Measurements from ENCODE around the gene SDK2.
"Not testable (repeated sequence)": the region's sequence is repeated elsewhere in the genome, so short reads cannot be mapped to it uniquely, and the experiment has no call there.

SDK2 gene

DNA sequence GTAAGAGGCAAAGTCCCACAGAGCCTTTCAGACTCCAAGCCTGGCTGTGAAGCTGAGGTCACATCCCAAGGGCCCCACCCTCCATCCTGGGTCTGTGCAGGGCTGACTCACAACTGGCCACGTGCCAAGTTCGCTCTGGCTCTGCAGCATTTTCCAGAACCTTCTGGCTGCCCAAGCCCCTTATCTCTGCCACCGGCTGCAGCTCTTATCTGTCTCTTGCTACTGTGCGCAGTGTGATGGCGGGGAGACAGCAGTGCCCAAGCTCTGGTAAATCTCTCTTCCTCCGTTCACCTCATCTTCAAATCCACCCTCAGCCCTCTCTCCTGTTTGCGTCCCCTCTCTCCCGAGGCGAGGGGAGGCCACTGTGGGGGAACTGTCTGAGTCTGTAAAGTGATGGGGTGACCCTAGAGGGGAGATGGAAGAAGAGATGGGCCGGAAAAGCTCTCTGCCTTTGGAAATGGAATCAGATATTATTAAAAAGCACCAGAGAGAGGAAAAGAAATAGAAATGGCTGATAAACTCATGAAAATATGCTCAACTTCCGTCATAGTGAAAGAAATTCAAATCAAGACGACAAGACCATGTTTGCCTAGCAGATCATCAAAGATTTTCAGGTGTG is 169.8 kb downstream of the SDK2 start:
- peak; percentile 66 for DNase-seq

DNA sequence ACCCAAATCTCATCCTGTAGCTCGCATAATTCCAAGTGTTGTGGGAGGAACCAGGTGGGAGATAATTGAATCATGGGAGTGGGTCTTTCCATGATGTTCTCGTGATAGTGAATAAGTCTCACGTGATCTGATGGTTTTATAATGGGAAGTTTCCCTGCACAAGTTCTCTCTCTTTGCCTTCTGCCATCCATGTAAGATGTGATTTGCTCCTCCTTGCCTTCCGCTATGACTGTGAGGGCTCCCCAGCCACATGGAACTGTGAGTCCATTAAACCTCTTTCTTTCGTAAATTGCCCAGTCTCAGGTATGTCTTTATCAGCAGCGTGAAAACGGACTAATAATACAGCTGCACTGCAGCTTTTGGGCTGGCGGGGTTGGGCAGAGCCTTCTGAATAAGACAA is 171.5 kb downstream of the SDK2 start:
- not testable (repeated sequence) for DNase-seq

DNA sequence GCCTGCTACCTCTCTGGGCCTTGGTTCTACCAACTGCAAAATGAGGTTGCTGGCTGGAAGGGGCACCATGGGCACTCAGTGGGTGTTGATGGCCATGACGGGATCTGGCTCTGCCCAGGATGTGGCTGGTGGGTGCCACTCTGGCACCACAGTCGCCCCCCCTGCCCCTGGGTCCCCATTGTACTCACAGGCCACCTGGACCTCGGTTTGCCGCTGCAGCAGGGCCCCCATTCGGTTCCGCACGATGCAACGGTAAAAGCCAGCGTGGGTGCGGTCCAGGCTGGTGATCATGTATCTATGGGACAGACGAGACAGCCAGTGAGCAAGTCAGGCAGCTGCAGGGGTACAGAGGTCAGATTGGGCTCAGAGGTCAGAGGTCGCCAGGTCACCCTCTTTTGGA is 172.3 kb downstream of the SDK2 start:
- no peak for DNase-seq

DNA sequence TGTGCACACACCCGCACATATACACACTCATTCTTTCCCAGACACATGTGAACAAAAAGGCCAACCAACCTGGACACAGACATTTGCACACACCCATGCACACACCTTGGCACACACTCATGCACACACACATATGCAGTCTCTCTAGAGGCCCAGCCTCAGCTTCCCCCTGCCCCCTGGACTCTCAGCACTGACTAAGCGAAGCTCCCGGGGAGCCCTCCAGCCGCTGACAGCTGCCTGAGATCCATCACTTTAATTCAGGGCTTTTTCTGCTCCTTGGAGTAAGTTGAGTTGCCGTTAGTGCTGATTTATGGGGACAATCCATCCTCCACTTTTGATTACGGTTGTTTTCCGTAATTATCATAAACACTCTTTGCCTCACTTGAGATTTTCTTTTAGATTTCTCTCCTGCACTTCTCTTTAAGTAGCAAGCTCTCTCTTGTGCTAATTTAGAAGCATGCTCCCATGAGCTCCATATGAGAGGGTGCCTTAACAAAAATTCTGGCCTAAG is 173.9 kb downstream of the SDK2 start:
- peak; percentile 10 for DNase-seq

DNA sequence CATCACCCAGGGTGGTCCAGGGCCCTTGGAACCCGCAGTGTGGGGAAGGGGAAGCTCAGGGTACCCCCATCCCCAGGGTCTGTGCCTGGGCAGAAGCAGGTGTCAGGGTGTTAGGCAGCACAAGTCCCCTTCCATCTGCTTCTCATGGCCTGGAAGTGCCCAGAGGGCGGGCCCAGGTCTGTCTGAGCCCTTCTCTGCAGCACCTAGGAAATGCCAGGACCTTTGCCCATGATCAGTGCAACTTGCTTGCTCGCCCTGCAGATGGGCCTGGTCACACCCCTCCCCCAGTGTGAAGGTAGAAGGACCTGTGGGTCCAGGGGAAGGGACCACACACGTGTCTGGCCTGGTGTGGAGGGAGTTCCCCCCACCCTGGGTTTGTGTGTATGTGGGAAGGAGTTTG is 174.9 kb downstream of the SDK2 start:
- DNase-seq: no peak

GRCh38 chr17:73468221-73468620 is 176.0 kb downstream of the SDK2 start:
- DNase-seq: no peak

DNA sequence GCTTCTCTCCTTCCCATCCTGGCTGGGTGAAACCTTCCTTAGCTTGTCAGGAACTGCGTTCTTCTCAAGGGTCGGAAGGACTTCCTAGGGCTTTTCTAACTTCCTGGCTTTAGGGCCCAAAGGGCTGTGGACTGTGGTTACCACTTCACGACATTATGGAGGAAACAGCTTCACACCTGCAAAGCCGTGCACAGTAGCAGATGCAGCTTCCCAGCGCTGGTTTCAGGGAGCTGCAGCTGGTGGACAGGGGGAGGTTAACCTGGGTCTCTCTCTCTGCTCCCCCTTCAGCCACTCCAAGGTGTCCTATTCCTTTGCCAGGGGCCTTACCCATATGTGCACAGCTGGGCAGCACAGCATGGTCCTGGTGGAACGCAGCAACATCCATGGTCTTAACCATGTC is 176.6 kb downstream of the SDK2 start:
- DNase-seq: no peak

DNA sequence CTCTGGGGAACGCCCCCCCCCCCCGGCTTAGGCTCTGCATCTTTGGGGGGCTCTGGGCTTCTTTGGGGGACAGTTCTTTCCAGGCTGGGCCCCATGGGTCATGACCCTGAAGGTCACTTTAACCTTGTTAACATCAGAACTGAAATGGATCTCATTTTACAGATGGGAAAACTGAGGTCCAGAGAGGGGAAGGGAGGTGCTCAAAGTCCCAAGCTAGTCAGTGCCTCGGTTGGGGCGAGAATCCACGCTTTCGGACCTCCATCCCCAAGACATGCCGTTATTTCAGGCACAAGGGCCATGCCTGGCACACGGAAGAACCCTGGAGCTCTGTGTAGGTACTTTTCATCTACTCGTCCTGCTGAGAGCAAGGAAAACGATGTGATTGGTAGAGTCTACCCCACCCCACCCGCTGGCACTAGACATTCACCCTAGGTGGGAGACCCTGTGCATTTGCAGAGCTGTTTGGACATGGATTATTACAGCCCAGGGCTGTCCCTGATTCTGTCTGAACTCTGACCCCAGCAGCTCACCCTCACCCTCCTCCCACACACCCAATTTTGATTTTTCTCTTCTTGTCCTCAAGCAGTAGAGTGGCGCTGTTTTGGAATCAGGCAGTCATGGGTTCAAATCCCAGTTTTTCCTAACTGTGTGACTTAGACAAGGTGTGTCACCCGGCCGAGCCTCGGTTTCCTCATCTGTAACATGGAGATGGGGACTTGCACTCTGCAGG is 177.4 kb downstream of the SDK2 start:
- no peak for DNase-seq

GRCh38 chr17:73465953-73466230 is 178.4 kb downstream of the SDK2 start:
- no peak for DNase-seq

DNA sequence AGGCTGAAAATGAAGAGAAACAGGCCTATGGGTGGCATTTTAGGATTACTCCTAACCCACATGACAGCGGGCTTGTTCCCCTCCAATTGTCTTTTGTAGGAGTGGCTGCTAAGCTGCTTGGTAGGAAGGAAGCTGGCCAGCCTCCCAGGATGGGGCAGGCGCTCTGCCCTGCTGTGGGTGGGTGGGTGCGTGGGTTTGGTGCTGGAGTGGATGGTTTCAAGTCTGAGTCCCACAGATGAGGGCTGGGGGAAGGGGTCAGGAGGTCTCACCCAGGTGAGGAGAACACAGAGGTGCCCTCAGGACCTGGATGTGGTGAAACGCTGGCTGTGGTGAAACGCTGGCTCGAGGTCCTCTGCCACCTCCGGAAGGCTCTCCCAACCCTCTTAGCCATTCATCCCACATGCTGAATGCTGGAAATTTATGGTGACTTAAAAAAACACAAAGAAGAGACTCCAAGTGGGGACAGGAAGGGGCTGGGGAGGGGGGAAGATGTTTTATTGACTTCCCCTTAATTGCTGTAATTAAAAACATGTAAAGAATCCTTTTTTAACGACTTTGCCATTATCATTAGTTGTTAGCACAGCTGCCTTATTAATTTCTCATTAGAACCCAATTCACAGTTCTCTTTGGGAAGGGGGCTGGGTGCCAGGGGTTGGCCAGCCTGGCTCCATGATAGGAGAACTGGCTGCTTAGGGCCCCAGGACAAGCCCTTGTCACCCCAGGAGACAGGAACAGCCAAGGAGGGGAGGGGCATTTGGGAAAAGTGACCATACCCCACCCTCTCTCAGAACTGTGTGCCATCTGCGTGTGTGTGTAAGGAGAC is 178.9 kb downstream of the SDK2 start:
- no peak for DNase-seq

DNA sequence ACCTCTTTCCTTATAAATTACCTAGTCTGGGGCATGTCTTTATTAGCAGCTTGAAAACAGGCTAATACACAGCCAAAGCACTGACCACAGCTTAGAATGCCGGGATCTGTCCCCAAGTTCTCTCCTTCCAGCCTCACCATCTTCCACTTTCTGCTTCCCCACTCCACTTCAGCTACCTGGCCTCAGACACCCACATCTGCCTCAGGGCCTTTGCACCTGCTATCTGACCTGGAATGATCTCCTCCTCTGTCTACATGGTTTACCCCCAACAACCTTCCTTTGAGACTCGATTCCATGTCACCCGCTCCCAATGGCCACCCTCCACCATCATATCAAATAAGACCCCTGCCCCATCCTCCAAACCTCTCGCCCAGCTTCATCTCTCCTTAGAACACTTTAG is 179.8 kb downstream of the SDK2 start:
- DNase-seq: no peak

DNA sequence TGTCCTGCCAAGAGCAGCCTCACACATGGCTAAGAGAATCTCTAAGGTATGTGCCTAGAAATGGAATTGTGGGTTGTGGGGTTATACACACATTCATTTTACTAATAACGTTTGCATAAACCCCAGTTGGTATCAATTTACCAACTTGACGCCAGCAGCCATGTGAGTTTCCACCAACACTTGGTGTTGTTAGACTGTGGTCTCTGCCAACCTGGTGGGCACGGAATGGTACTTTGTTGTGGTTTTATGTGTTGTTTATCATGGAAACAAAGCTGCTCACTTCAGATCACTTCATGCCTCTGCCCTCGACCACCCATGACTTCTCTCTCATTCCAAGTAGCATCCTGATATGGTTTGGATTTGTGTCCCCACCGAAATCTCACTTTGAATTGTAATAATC is 180.4 kb downstream of the SDK2 start:
- no peak for DNase-seq

DNA sequence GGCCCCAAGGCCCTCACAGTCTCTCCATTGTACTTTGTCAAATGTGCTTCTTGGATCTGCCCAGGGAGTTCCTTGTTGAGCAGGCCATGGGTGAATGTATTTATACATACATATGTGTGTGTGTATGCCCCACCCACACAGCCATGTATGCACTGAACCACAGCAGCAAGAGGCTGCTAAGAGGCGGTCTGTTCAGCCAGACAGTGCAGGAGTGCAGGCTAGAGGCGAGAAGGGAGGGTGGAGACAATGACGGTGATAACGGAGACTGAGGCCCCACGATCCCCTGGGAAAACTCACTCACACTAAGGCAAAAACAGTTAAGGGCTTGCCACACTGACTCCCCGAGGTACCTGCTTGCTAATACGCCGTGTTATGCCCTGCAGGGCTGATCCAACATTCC is 181.4 kb downstream of the SDK2 start:
- no peak for DNase-seq

DNA sequence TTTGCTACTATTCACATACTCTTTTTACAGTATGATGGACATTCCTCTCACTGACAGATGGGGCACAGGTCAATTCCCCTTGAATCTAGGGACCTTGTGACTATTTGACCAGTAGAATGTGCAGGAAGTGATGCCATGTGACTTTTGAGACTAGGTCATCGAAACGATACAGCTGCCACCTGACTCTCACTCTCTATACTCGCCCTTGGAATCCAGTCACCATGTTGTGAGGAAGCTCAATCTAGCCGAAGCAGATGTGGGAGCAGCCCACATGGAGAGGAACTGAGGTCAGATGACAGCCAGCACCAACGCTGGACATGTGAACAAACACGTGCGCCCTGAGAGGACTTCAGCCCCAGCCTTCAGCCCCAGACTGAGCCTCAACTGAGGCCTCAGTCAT is 184.3 kb downstream of the SDK2 start:
- no peak for DNase-seq

DNA sequence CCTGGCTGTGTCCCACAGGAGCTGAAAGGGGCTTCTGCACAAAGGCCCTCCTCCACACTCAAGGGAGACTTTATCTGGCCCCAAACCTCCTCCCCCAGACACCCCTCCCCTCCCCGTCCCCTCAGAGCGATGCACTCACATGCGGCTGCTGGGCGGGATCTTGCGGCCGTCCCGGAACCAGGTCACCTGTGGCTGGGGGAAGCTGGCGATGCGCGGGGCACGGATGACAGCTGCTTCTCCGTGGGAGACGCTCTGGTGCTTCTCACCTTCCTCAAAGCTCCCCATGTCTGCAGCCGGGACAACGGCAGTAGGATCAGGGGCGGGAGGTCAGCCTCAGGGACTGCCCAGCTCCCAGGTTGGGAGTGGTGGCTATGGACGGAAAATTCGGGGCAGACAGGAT is 188.5 kb downstream of the SDK2 start:
- DNase-seq: no peak

- DNase-seq: no peak
Observed at GRCh38 chr17:73455050-73455687, 189.1 kb downstream of the SDK2 start.

- DNase-seq: not testable (repeated sequence)
Observed at GRCh38 chr17:73453494-73453893, 190.8 kb downstream of the SDK2 start.

GRCh38 chr17:73453090-73453489 is 191.2 kb downstream of the SDK2 start:
- DNase-seq: no peak

- DNase-seq: no peak
Observed at GRCh38 chr17:73452009-73452408, 192.2 kb downstream of the SDK2 start.

GRCh38 chr17:73447319-73447718 is 196.9 kb downstream of the SDK2 start:
- no peak for DNase-seq

GRCh38 chr17:73446617-73447016 is 197.6 kb downstream of the SDK2 start:
- no peak for DNase-seq

GRCh38 chr17:73445466-73445865 is 198.8 kb downstream of the SDK2 start:
- no peak for DNase-seq

DNA sequence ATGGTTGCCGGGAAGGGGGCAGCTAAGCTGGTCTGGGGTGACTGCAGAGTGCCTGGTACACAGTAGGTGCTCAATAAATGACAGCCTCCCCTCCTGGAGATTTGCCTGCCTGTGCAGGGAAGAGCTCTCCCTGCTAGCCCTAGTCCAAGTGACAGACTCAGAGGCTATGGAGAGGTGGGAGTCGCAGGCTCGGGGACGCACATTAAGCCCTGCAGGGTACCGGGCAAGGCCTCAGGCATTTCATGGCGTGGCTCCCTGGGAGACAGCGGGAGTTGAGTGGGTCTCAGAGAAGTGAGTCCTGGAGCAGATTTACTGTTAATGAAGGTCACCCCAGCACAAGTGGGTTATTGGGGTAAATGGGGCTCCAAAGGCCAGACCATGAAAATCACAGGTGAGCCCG is 200.2 kb downstream of the SDK2 start:
- DNase-seq: no peak

DNA sequence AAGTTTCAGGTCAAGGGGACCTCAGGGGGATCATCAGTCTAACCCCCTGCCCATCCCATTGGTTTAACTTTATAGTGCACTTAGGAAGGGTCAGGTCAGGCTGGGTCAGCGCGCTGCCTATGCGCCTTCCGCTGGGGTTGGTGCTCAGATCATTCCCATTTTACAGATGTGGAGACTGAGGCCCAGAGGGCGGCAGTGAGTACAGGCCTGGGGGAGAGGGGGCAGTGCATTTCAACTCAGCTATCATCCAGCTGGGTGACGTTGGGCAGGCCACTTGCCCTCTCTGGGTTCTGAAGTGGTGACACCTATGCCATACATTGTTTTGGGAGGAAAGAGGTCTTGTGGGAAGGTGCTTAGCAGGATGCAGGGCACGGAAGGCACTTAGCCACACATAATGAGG is 204.6 kb downstream of the SDK2 start:
- DNase-seq: no peak

Data from fibroblast of skin of right biceps (primary cell).